H1 (cell line): ENCODE results near the gene LRRC42. TPM values are rescaled to one million over a fixed set of nuclear protein-coding genes. Genes with fewer than 3 reads are reported as not detected.

ENCODE experiments used
- MAFK ChIP-seq: IDR thresholded peaks from 2 replicates; pipeline ENCODE4 v1.6.1; 2012; ENCODE audit warnings: low read depth, mild to moderate bottlenecking, improper control_type of control experiment, low read length
- polyA plus RNA-seq, 7 experiments: library from polyadenylated mRNA; depleted of rRNA in 3 of 7; stranded (reverse) in 5 of 7; unstranded in 2 of 7; fragments of >200 nt in 5 of 7; fragments of 200-250 nt in 2 of 7; gene quantifications; 1 replicate in 5 of 7; 2 replicates in 1 of 7; 4 replicates in 1 of 7; pipeline versions ENCODE4 v1.2.1 to v1.2.3, GENCODE V29; 2011 to 2013; ENCODE audit warnings: missing spikeins in 2 of 7, mixed read lengths in 2 of 7
- total RNA-seq: library from RNA; stranded (reverse); fragmentation: NEBNext Ultra II Directional; extraction: Animal tissue kit (Norgen Biotek cat#: 25700); gene quantifications from 2 replicates; pipeline ENCODE4 v1.2.1, GENCODE V29; 2021

The LRRC42 gene
- total and polyA plus RNA-seq, 2 of the 8 experiments (the other 6 are each of a cell fraction or from before 2014, with no cell fraction given): 38.2 to 54.1 TPM

DNA sequence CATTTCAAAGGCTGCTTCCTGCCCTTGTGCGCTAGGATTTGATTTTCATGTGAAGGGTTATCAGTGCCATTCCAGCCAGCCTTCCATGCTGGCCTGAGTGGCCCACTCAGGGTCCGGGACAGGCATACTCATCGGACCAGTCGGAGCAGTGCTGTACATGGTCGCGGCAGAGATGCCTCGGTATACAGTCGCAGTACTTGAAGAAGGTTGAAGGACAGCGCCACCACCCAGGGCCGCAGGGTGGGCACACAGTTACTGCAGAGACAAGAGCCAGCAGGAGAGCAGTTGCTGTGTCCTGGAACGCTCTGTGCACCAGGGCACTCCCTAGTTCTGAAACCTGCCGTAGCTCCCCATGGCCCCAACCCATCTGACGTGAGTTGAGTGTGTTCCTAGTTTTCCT is 62.7 kb downstream of the LRRC42 start (continued):
- no peak for TF ChIP-seq MAFK
